ENCODE measurements around the gene SH2D3C. TPM values are rescaled to one million over a fixed set of nuclear protein-coding genes. Genes with fewer than 3 reads are reported as not detected.

The SH2D3C gene
- total and polyA plus RNA-seq, 2 of the 8 experiments (the other 6 are each of a cell fraction or from before 2014, with no cell fraction given): 6.4 to 8.1 TPM

DNA sequence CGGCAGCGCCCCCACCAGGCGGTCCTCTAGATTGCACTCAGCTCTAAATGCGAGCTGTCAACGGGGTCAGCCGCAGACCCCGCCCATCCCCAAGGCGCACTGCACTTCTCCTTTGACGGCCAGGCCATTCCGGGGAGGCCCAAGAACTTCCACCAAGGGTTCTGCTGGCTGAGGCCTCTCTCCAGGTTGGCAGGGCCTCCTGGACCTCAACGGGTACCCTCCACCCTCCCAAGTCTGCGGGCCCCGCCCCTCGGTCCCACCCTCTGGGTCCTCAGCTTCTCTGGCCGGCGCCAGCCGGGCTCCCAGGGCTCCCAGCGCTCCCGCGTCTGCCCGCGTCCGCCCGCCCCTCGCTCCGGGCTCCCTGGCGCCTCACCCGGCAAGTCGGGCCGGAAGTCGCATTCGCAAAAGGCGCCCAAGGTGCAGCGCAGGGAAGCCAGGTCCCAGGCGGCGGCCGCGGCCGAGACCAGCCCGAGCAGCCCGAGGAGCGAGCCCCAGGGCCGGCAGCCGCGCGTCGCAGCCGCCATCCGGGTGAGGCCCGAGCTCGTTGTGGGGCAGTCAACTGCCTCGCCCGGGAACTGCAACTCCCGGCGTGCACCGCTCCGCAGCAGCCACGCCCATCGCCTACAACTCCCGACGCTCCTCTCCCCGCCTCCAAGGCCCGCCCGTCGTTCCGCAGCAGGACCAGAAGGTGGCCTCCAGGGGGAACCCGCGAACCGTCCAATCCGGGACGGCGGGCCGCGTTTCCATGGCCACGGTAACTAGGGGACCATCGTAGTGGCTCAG is 43.5 kb downstream of the SH2D3C start, which contains the start of gene TOR2A (continued):
- TF ChIP-seq KDM4A (IDR thresholded peaks at IDR 0.05; ENCODE audit: low read depth, low read length, severe bottlenecking): peak; percentile 98
- peak; percentile 64; the same call in 1 of the 2 replicates for TF ChIP-seq YY1 (IDR thresholded peaks at IDR 0.05; ENCODE audit: low read depth, low read length)
- TF ChIP-seq GTF2F1 (IDR thresholded peaks at IDR 0.05; ENCODE audit: borderline replicate concordance, low read depth, low read length): no peak
- peak; percentile 85 for TF ChIP-seq CREB1 (IDR thresholded peaks at IDR 0.05)
- no peak for TF ChIP-seq KDM5A (IDR thresholded peaks at IDR 0.05; ENCODE audit: low read length)
- peak; percentile 89 for TF ChIP-seq SIX5 (IDR thresholded peaks at IDR 0.05; ENCODE audit: low read depth, low read length)
- TF ChIP-seq EGR1 (IDR thresholded peaks at IDR 0.05; ENCODE audit: borderline replicate concordance, low read depth, low read length): no peak
- TF ChIP-seq SP1 (IDR thresholded peaks at IDR 0.05; ENCODE audit: low read depth, low read length): peak; percentile 85; the same call in 1 of the 2 replicates
- no peak for TF ChIP-seq USF2 (IDR thresholded peaks at IDR 0.05; ENCODE audit: low read length)
- TF ChIP-seq CHD2 (IDR thresholded peaks at IDR 0.05; ENCODE audit: low read length): peak; percentile 41; the same call in 1 of the 2 replicates
- TF ChIP-seq KDM1A (IDR thresholded peaks at IDR 0.05; ENCODE audit: borderline replicate concordance, low read length): no peak
- TF ChIP-seq TCF12 (IDR thresholded peaks at IDR 0.05; ENCODE audit: low read depth, low read length): 0 out of 2 replicates have a peak, but pooled peaks have one; percentile 29
- TF ChIP-seq HDAC2 (IDR thresholded peaks at IDR 0.05; ENCODE audit: borderline replicate concordance in 1 of 2, low read depth in 2 of 2, low read length in 2 of 2): peak in 1 of 2 experiments; percentile 77; a peak in 1 of 4 replicates
- no peak for TF ChIP-seq JUN (IDR thresholded peaks at IDR 0.05; ENCODE audit: low read depth, low read length)
- peak; percentile 89 to 93 for TF ChIP-seq RAD21 (IDR thresholded peaks at IDR 0.05 in 1 of 2, conservative IDR thresholded peaks at IDR 0.05 in 1 of 2; ENCODE audit: low read depth in 2 of 2, low read length in 2 of 2)
- TF ChIP-seq POLR2A (IDR thresholded peaks at IDR 0.05; ENCODE audit: control extremely low read depth in 1 of 2, low read depth in 2 of 2, low read length in 2 of 2): no peak
- TF ChIP-seq RXRA (IDR thresholded peaks at IDR 0.05; ENCODE audit: insufficient read depth, low read depth, low read length): no peak
- TF ChIP-seq NRF1 (IDR thresholded peaks at IDR 0.05; ENCODE audit: low read depth, low read length): no peak
- TF ChIP-seq SP4 (IDR thresholded peaks at IDR 0.05; ENCODE audit: low read length): peak; percentile 68; the same call in 1 of the 2 replicates
- no peak for TF ChIP-seq CBX8 (IDR thresholded peaks at IDR 0.05; ENCODE audit: borderline replicate concordance, low read depth, low read length)
- TF ChIP-seq JUND (IDR thresholded peaks at IDR 0.05; ENCODE audit: low read length): no peak
- no peak for TF ChIP-seq POLR2AphosphoS5 (IDR thresholded peaks at IDR 0.05; ENCODE audit: low read depth, low read length)
